H9 (cell line): ENCODE data around the gene ADAT1. TPM values are rescaled to one million over a fixed set of nuclear protein-coding genes. Genes with fewer than 3 reads are reported as not detected.

Source experiments
- DNase-seq: peaks from one replicate; pipeline ENCODE4 v3.0.0-alpha.2; 2017
- H2AFZ ChIP-seq: one replicate; pipeline ENCODE4 v1.6.1; 2013; ENCODE audit warnings: mild to moderate bottlenecking, low read length, control low read depth, moderate library complexity
- H2AK5ac ChIP-seq: 2 replicates; pipeline ENCODE4 v1.6.1; 2013; ENCODE audit warnings: low read length, control low read depth, mixed read lengths; ENCODE audit not compliant: insufficient read length
- H2BK120ac ChIP-seq: one replicate; pipeline ENCODE4 v1.6.1; 2013; ENCODE audit warnings: low read depth, mild to moderate bottlenecking, low read length, control low read depth, inconsistent platforms; ENCODE audit not compliant: poor library complexity, severe bottlenecking
- H2BK12ac ChIP-seq: 2 replicates; pipeline ENCODE4 v1.6.1; 2013; ENCODE audit warnings: low read length, control low read depth, mixed read lengths, low read depth; ENCODE audit not compliant: insufficient read length
- H2BK15ac ChIP-seq: 2 replicates; pipeline ENCODE4 v1.6.1; 2013; ENCODE audit warnings: low read depth, low read length, control low read depth
- H2BK20ac ChIP-seq: one replicate; pipeline ENCODE4 v1.6.1; 2013; ENCODE audit warnings: low read depth, mild to moderate bottlenecking, low read length, control low read depth, inconsistent platforms; ENCODE audit not compliant: poor library complexity, severe bottlenecking
- H2BK5ac ChIP-seq: 2 replicates; pipeline ENCODE4 v1.6.1; 2013; ENCODE audit warnings: low read length, control low read depth, mixed read lengths; ENCODE audit not compliant: insufficient read length
- H3K14ac ChIP-seq: 2 replicates; pipeline ENCODE4 v1.6.1; 2013; ENCODE audit warnings: low read length, control low read depth; ENCODE audit not compliant: insufficient read depth
- H3K18ac ChIP-seq: 2 replicates; pipeline ENCODE4 v1.6.1; 2013; ENCODE audit warnings: low read depth, mild to moderate bottlenecking, mixed read lengths, low read length, control low read depth; ENCODE audit not compliant: insufficient read length
- H3K23ac ChIP-seq: 2 replicates; pipeline ENCODE4 v1.6.1; 2013; ENCODE audit warnings: low read length, control low read depth, mixed read lengths, low read depth; ENCODE audit not compliant: insufficient read length
- H3K23me2 ChIP-seq: 2 replicates; pipeline ENCODE4 v1.6.1; 2013; ENCODE audit warnings: low read depth, mild to moderate bottlenecking, mixed read lengths, low read length, control low read depth; ENCODE audit not compliant: insufficient read length, poor library complexity, severe bottlenecking
- H3K27ac ChIP-seq: 2 replicates; pipeline ENCODE4 v1.5.1; 2013; ENCODE audit warnings: low read length, control low read depth, mixed read lengths, low read depth; ENCODE audit not compliant: insufficient read length
- H3K27me3 ChIP-seq: 2 replicates; pipeline ENCODE4 v1.6.1; 2013; ENCODE audit warnings: low read length, control low read depth, inconsistent platforms; ENCODE audit not compliant: insufficient read depth
- H3K4ac ChIP-seq: 2 replicates; pipeline ENCODE4 v1.6.1; 2013; ENCODE audit warnings: low read depth, mild to moderate bottlenecking, control low read depth, inconsistent platforms, low read length, moderate library complexity
- H3K4me1 ChIP-seq: 2 replicates; pipeline ENCODE4 v1.6.1; 2013; ENCODE audit warnings: low read length, control low read depth, inconsistent platforms; ENCODE audit not compliant: insufficient read depth
- H3K4me2 ChIP-seq: 2 replicates; pipeline ENCODE4 v1.6.1; 2013; ENCODE audit warnings: low read length, control low read depth, mixed read lengths; ENCODE audit not compliant: insufficient read length, insufficient read depth
- H3K56ac ChIP-seq: 2 replicates; pipeline ENCODE4 v1.6.1; 2013; ENCODE audit warnings: low read depth, mild to moderate bottlenecking, mixed read lengths, low read length, control low read depth; ENCODE audit not compliant: insufficient read length
- H3K79me1 ChIP-seq: 2 replicates; pipeline ENCODE4 v1.6.1; 2013; ENCODE audit warnings: low read depth, mild to moderate bottlenecking, moderate library complexity, low read length, control low read depth, inconsistent platforms; ENCODE audit not compliant: insufficient read depth, poor library complexity, severe bottlenecking
- H3K79me2 ChIP-seq: 2 replicates; pipeline ENCODE4 v1.6.1; 2013; ENCODE audit warnings: low read length, control low read depth, inconsistent platforms; ENCODE audit not compliant: insufficient read depth
- H3K9ac ChIP-seq: 2 replicates; pipeline ENCODE4 v1.6.1; 2013; ENCODE audit warnings: low read length, control low read depth, mixed read lengths; ENCODE audit not compliant: insufficient read length; ENCODE audit errors: extremely low read depth
- H3K9me3 ChIP-seq: one replicate; pipeline ENCODE4 v1.6.1; 2013; ENCODE audit warnings: low read depth, low read length, inconsistent platforms; ENCODE audit not compliant: control insufficient read depth
- H3T11ph ChIP-seq: one replicate; pipeline ENCODE4 v1.6.1; 2013; ENCODE audit warnings: mild to moderate bottlenecking, low read length, control low read depth, inconsistent platforms
- H4K20me1 ChIP-seq: one replicate; pipeline ENCODE4 v1.6.1; 2013; ENCODE audit not compliant: control insufficient read depth, insufficient read length, insufficient read depth
- H4K5ac ChIP-seq: 2 replicates; pipeline ENCODE4 v1.6.1; 2013; ENCODE audit warnings: low read depth, mild to moderate bottlenecking, mixed read lengths, low read length, control low read depth; ENCODE audit not compliant: insufficient read length
- H4K8ac ChIP-seq: replicated peaks from 2 replicates; pipeline ENCODE4 v1.6.1; 2013; ENCODE audit warnings: low read length, control low read depth, mixed read lengths, low read depth; ENCODE audit not compliant: insufficient read length
- H4K91ac ChIP-seq: 2 replicates; pipeline ENCODE4 v1.6.1; 2013; ENCODE audit warnings: low read depth, mild to moderate bottlenecking, moderate library complexity, mixed read lengths, low read length, control low read depth; ENCODE audit not compliant: insufficient read length
- H3K27ac Mint-ChIP-seq, 3 experiments: 2 replicates in 2 of 3; 3 replicates in 1 of 3; pipeline ENCODE4 v1.8.0; 2020 to 2021; ENCODE audit warnings: mixed read lengths in 3 of 3, mild to moderate bottlenecking in 1 of 3, moderate library complexity in 1 of 3
- H3K27me3 Mint-ChIP-seq: 2 replicates; pipeline ENCODE4 v1.8.0; 2021; ENCODE audit warnings: low read depth, mild to moderate bottlenecking, moderate library complexity, mixed read lengths
- H3K36me3 Mint-ChIP-seq, 3 experiments: 2 replicates in 2 of 3; 3 replicates in 1 of 3; pipeline ENCODE4 v1.8.0; 2020 to 2021; ENCODE audit warnings: low read depth in 3 of 3, mixed read lengths in 3 of 3; ENCODE audit not compliant: insufficient read depth in 1 of 3
- H3K4me1 Mint-ChIP-seq, 2 experiments: 2 replicates each; pipeline ENCODE4 v1.8.0; 2020; ENCODE audit warnings: mixed read lengths in 2 of 2
- H3K4me3 Mint-ChIP-seq, 2 experiments: 2 replicates in 1 of 2; 3 replicates in 1 of 2; pipeline ENCODE4 v1.8.0; 2020 to 2021; ENCODE audit warnings: mild to moderate bottlenecking in 2 of 2, mixed read lengths in 2 of 2, moderate library complexity in 1 of 2
- H3K9me3 Mint-ChIP-seq, 2 experiments: 2 replicates in 1 of 2; 3 replicates in 1 of 2; pipeline ENCODE4 v1.8.0; 2020; ENCODE audit warnings: mild to moderate bottlenecking in 2 of 2, mixed read lengths in 2 of 2, moderate library complexity in 1 of 2
- CTCF ChIP-seq: fragments of 200-600 bp; sonication (generic); conservative IDR thresholded peaks from 3 replicates; pipeline ENCODE4 v1.8.0; 2021; ENCODE audit warnings: antibody characterized with exemption, mild to moderate bottlenecking
- WGBS: extraction: QIAGEN DNeasy Blood & Tissue Kit; methylation state at CpG from one replicate; pipeline ENCODE4 v1.1.7; 2013; ENCODE audit warnings: missing lambda C conversion rate, low lambda C conversion rate, mixed read lengths; ENCODE audit not compliant: insufficient read length; ENCODE audit errors: extremely low coverage; 5-methylcytosine and 5-hydroxymethylcytosine counted together
- total RNA-seq: library from RNA; stranded (reverse); gene quantifications from 2 replicates; pipeline ENCODE4 v1.2.1, GENCODE V29; 2021

The ADAT1 gene
- total RNA-seq, 1 experiment from 2014 or later: 54.2 TPM

GRCh38 chr16:75579281-75579834 is 43.7 kb downstream of the ADAT1 start:
- no peak overlapping the region for H3T11ph ChIP-seq
- no peak overlapping the region for H2BK120ac ChIP-seq
- no peak overlapping the region for H2BK12ac ChIP-seq
- H2AFZ ChIP-seq: no peak overlapping the region
- no peaks in the 10 kb centered on the region for H3K9me3 ChIP-seq
- no peaks in the 10 kb centered on the region for H3K79me1 ChIP-seq
- TF ChIP-seq CTCF: no peak
- H3K23me2 ChIP-seq: no peaks in the 10 kb centered on the region
- H2BK5ac ChIP-seq: no peak overlapping the region
- H2AK5ac ChIP-seq: no peak overlapping the region
- Mint-ChIP-seq H3K9me3 (no peaks in the 10 kb centered on the region), H3K27ac (no peak overlapping the region), H3K36me3 (peaks cover 12 to 40% (median 35%) of the 10 kb centered on the region in 3 experiments; a peak in 6 of 7 replicates), H3K27me3 (no peaks in the 10 kb centered on the region), H3K4me1 (peaks cover 14 to 15% of the 10 kb centered on the region in 2 experiments), H3K4me3 (no peak overlapping the region)
- no peak overlapping the region for H4K8ac ChIP-seq
- H3K14ac ChIP-seq: no peak overlapping the region
- H2BK20ac ChIP-seq: no peak overlapping the region
- H3K79me2 ChIP-seq: no peaks in the 10 kb centered on the region
- no peak overlapping the region for H3K56ac ChIP-seq
- WGBS: no CpG with 5 or more reads among the region's 7 CpGs
- no peak overlapping the region for H3K4ac ChIP-seq
- H3K9ac ChIP-seq: no peak overlapping the region
- H4K20me1 ChIP-seq: no peaks in the 10 kb centered on the region
- no peak overlapping the region for H3K27ac ChIP-seq
- no peak overlapping the region for H3K4me2 ChIP-seq
- H4K91ac ChIP-seq: no peak overlapping the region
- H3K18ac ChIP-seq: no peak overlapping the region
- DNase-seq: no peak
- H2BK15ac ChIP-seq: no peak overlapping the region
- no peak overlapping the region for H3K23ac ChIP-seq
- no peak overlapping the region for H4K5ac ChIP-seq
- peaks cover 8% of the 10 kb centered on the region; the same call in 1 of the 2 replicates for H3K4me1 ChIP-seq
- H3K27me3 ChIP-seq: no peaks in the 10 kb centered on the region
